Fibroblast of lung (primary cell): Measurements from ENCODE around the gene KRTAP4-6. TPM values are rescaled to one million over a fixed set of nuclear protein-coding genes. Genes with fewer than 3 reads are reported as not detected.
"Not testable (repeated sequence)": the region's sequence is repeated elsewhere in the genome, so short reads cannot be mapped to it uniquely, and the experiment has no call there.

ENCODE experiments used
- DNase-seq, 2 donors: peaks; one replicate each; pipeline versions ENCODE4 v3.0.0 to v3.0.0-alpha.2; 2010; ENCODE audit warnings: low read depth in 2 of 2
- H2AFZ ChIP-seq: 2 replicates; pipeline ENCODE4 v1.5.1; 2012; ENCODE audit warnings: low read length, control low read depth, inconsistent platforms
- H3K27ac ChIP-seq: 2 replicates; pipeline ENCODE4 v1.5.1; 2011; ENCODE audit warnings: low read length, control low read depth; ENCODE audit not compliant: insufficient read depth
- H3K27me3 ChIP-seq: 2 replicates; pipeline ENCODE4 v1.5.1; 2011; ENCODE audit warnings: mild to moderate bottlenecking, low read length; ENCODE audit not compliant: control insufficient read depth, insufficient read depth
- H3K36me3 ChIP-seq: 2 replicates; pipeline ENCODE4 v1.5.1; 2011; ENCODE audit warnings: low read length; ENCODE audit not compliant: control insufficient read depth, insufficient read depth
- H3K4me1 ChIP-seq: 2 replicates; pipeline ENCODE4 v1.5.1; 2011; ENCODE audit warnings: low read length; ENCODE audit not compliant: control insufficient read depth, insufficient read depth; ENCODE audit errors: extremely low read depth
- H3K4me2 ChIP-seq: 2 replicates; pipeline ENCODE4 v1.5.1; 2011; ENCODE audit warnings: low read length, control low read depth; ENCODE audit not compliant: insufficient read depth; ENCODE audit errors: extremely low read depth
- H3K4me3 ChIP-seq, 4 experiments: fragments of 200-600 bp in 1 of 4; sonication (generic) in 1 of 4; replicated peaks in 1 of 4; 2 replicates each; pipeline ENCODE4 v1.5.1; 2011 to 2016; ENCODE audit warnings: low read length in 4 of 4, low read depth in 3 of 4, mild to moderate bottlenecking in 3 of 4, control low read depth in 2 of 4, inconsistent platforms in 1 of 4, mixed read lengths in 1 of 4; ENCODE audit not compliant: insufficient read depth in 1 of 4; ENCODE audit errors: control extremely low read depth in 1 of 4
- H3K79me2 ChIP-seq: 2 replicates; pipeline ENCODE4 v1.5.1; 2012; ENCODE audit warnings: mild to moderate bottlenecking, low read length, inconsistent platforms; ENCODE audit not compliant: control insufficient read depth, insufficient read depth
- H3K9ac ChIP-seq: 2 replicates; pipeline ENCODE4 v1.5.1; 2011; ENCODE audit warnings: mild to moderate bottlenecking, low read length, control low read depth; ENCODE audit not compliant: insufficient read depth
- H3K9me3 ChIP-seq: 2 replicates; pipeline ENCODE4 v1.5.1; 2012; ENCODE audit warnings: low read depth, low read length; ENCODE audit not compliant: control insufficient read depth, insufficient read depth
- H4K20me1 ChIP-seq: 2 replicates; pipeline ENCODE4 v1.5.1; 2011; ENCODE audit warnings: low read length; ENCODE audit not compliant: control insufficient read depth, insufficient read depth; ENCODE audit errors: extremely low read depth
- CTCF ChIP-seq, 2 donors: IDR thresholded peaks in 1 of 2; conservative IDR thresholded peaks in 1 of 2; 1 replicate in 1 of 2; 2 replicates in 1 of 2; pipeline ENCODE4 v1.5.1; 2011 to 2012; ENCODE audit warnings: low read length in 2 of 2, control low read depth in 1 of 2, inconsistent platforms in 1 of 2, low read depth in 1 of 2, mild to moderate bottlenecking in 1 of 2
- EZH2 ChIP-seq: IDR thresholded peaks from 2 replicates; pipeline ENCODE4 v1.5.1; 2012; ENCODE audit warnings: low read length, control low read depth, mild to moderate bottlenecking; ENCODE audit errors: missing control alignments
- polyA plus RNA-seq, 2 donors: library from polyadenylated mRNA; depleted of rRNA in 1 of 2; stranded (reverse) in 1 of 2; unstranded in 1 of 2; fragments of >200 nt; gene quantifications; 2 replicates each; pipeline ENCODE4 v1.2.1, GENCODE V29; 2011 to 2012; ENCODE audit warnings: missing spikeins in 1 of 2
- total RNA-seq: library from RNA; depleted of rRNA; stranded (reverse); fragments of >200 nt; gene quantifications from 2 replicates; pipeline ENCODE4 v1.2.1, GENCODE V29; 2014

KRTAP4-6 gene
- total and polyA plus RNA-seq, 2 donors (not counting 1 experiment from before 2014, with no cell fraction given): not detected

- no peaks in the 10 kb centered on the region for H3K9me3 ChIP-seq
- H3K27me3 ChIP-seq: no peaks in the 10 kb centered on the region
- no peaks in the 10 kb centered on the region for H3K36me3 ChIP-seq
- H3K79me2 ChIP-seq: no peaks in the 10 kb centered on the region
- TF ChIP-seq CTCF (conservative IDR thresholded peaks at IDR 0.05 in 1 of 2, IDR thresholded peaks at IDR 0.05 in 1 of 2; ENCODE audit: low read depth in 1 of 2, low read length in 2 of 2) (no peak), EZH2 (no peak)
- no peak overlapping the region for H3K27ac ChIP-seq
- no peak for DNase-seq
- no peaks in the 10 kb centered on the region for H4K20me1 ChIP-seq
- H3K4me1 ChIP-seq: no peaks in the 10 kb centered on the region
- no peak overlapping the region for H2AFZ ChIP-seq
- H3K4me2 ChIP-seq: no peak overlapping the region
- no peak overlapping the region for H3K9ac ChIP-seq
- H3K4me3 ChIP-seq: no peak overlapping the region
These were observed 24.0 kb downstream of the KRTAP4-6 start for GRCh38 chr17:41116297-41116696.

- Histone ChIP-seq H4K20me1 (no peaks in the 10 kb centered on the region), H3K4me3 (no peak overlapping the region), H3K9ac (no peak overlapping the region), H3K27me3 (no peaks in the 10 kb centered on the region), H3K9me3 (no peaks in the 10 kb centered on the region), H3K4me1 (peaks cover 3% of the 10 kb centered on the region), H3K79me2 (no peaks in the 10 kb centered on the region), H3K36me3 (no peaks in the 10 kb centered on the region), H2AFZ (no peak overlapping the region), H3K4me2 (no peak overlapping the region), H3K27ac (no peak overlapping the region)
- DNase-seq: no peak
- TF ChIP-seq EZH2: no peak
- TF ChIP-seq CTCF (conservative IDR thresholded peaks at IDR 0.05 in 1 of 2, IDR thresholded peaks at IDR 0.05 in 1 of 2; ENCODE audit: low read depth in 1 of 2, low read length in 2 of 2): no peak
These were observed 29.0 kb downstream of the KRTAP4-6 start for GRCh38 chr17:41111151-41111885.

GRCh38 chr17:41108728-41109386 is 31.5 kb downstream of the KRTAP4-6 start:
- H3K79me2 ChIP-seq, H3K4me1 ChIP-seq, DNase-seq, H2AFZ ChIP-seq, H3K9me3 ChIP-seq, H3K27me3 ChIP-seq, H3K36me3 ChIP-seq, H3K9ac ChIP-seq, H3K4me2 ChIP-seq, H4K20me1 ChIP-seq, H3K27ac ChIP-seq: not testable (repeated sequence)
- H3K4me3 ChIP-seq: peak overlapping the region in 1 of 4 experiments; percentile 21
